Measurements from ENCODE around the gene CFAP54. TPM values are rescaled to one million over a fixed set of nuclear protein-coding genes. Genes with fewer than 3 reads are reported as not detected.
"Not testable (repeated sequence)": the region's sequence is repeated elsewhere in the genome, so short reads cannot be mapped to it uniquely, and the experiment has no call there.

The CFAP54 gene
- polyA plus RNA-seq (ENCODE audit: insufficient read length in 3 of 3): 1 to 10 TPM; 2.1 to 2.3 (median 2.2) TPM

- peak; percentile 79 to 94 (median 87) for DNase-seq (ENCODE audit: low read depth in 3 of 3, low spot score in 2 of 3)
Observed at GRCh38 chr12:96489392-96490056, at the start of gene CFAP54. CFAP54 (plus strand) TSS chr12:96489577; CDS start chr12:96489610, 33 bp downstream.

- DNase-seq (ENCODE audit: low read depth in 3 of 3, low spot score in 2 of 3): no peak
Observed at GRCh38 chr12:96441816-96442215, 47.6 kb upstream of the CFAP54 start.

GRCh38 chr12:96442906-96443305 is 46.5 kb upstream of the CFAP54 start:
- DNase-seq (ENCODE audit: low read depth in 3 of 3, low spot score in 2 of 3): no peak

GRCh38 chr12:96444399-96444798 is 45.0 kb upstream of the CFAP54 start:
- DNase-seq (ENCODE audit: low read depth in 3 of 3, low spot score in 2 of 3): no peak

- no peak for DNase-seq (ENCODE audit: low read depth in 3 of 3, low spot score in 2 of 3)
Observed at GRCh38 chr12:96445691-96446583, 43.4 kb upstream of the CFAP54 start.

- no peak for DNase-seq (ENCODE audit: low read depth in 3 of 3, low spot score in 2 of 3)
Observed at GRCh38 chr12:96447256-96447655, 42.1 kb upstream of the CFAP54 start.

GRCh38 chr12:96448300-96448699 is 41.1 kb upstream of the CFAP54 start:
- DNase-seq (ENCODE audit: low read depth in 3 of 3, low spot score in 2 of 3): no peak

- DNase-seq (ENCODE audit: low read depth in 3 of 3, low spot score in 2 of 3): no peak
Observed at GRCh38 chr12:96452261-96452922, 37.0 kb upstream of the CFAP54 start.

- no peak for DNase-seq (ENCODE audit: low read depth in 3 of 3, low spot score in 2 of 3)
Observed at GRCh38 chr12:96454396-96454795, 35.0 kb upstream of the CFAP54 start.

- DNase-seq (ENCODE audit: low read depth in 3 of 3, low spot score in 2 of 3): no peak
Observed at GRCh38 chr12:96456265-96456974, 33.0 kb upstream of the CFAP54 start.

- DNase-seq (ENCODE audit: low read depth in 3 of 3, low spot score in 2 of 3): no peak
Observed at GRCh38 chr12:96457191-96457930, 32.0 kb upstream of the CFAP54 start.

GRCh38 chr12:96459281-96459680 is 30.1 kb upstream of the CFAP54 start:
- DNase-seq (ENCODE audit: low read depth in 3 of 3, low spot score in 2 of 3): not testable (repeated sequence)

GRCh38 chr12:96462571-96463280 is 26.7 kb upstream of the CFAP54 start:
- no peak for DNase-seq (ENCODE audit: low read depth in 3 of 3, low spot score in 2 of 3)

GRCh38 chr12:96465896-96466295 is 23.5 kb upstream of the CFAP54 start:
- DNase-seq (ENCODE audit: low read depth in 3 of 3, low spot score in 2 of 3): no peak

GRCh38 chr12:96466939-96467751 is 22.2 kb upstream of the CFAP54 start:
- no peak for DNase-seq (ENCODE audit: low read depth in 3 of 3, low spot score in 2 of 3)

- no peak for DNase-seq (ENCODE audit: low read depth in 3 of 3, low spot score in 2 of 3)
Observed at GRCh38 chr12:96471368-96472050, 17.9 kb upstream of the CFAP54 start.

GRCh38 chr12:96472384-96472783 is 17.0 kb upstream of the CFAP54 start:
- DNase-seq (ENCODE audit: low read depth in 3 of 3, low spot score in 2 of 3): no peak
